ENCODE data around the gene ITPR2. TPM values are rescaled to one million over a fixed set of nuclear protein-coding genes. Genes with fewer than 3 reads are reported as not detected.

Gene ITPR2
- total RNA-seq, 1 experiment from 2014 or later, result 41.6 TPM

- no peaks in the 10 kb centered on the region for H3K27me3 Mint-ChIP-seq (ENCODE audit: insufficient read depth, unreplicated experiment)
- peaks cover 17% of the 10 kb centered on the region for H3K9me3 Mint-ChIP-seq (ENCODE audit: unreplicated experiment)
- TF ChIP-seq CTCF (IDR thresholded peaks at IDR 0.05; ENCODE audit: insufficient read depth in 1 of 2, low read depth in 1 of 2, low read length in 1 of 2, severe bottlenecking in 1 of 2, unreplicated experiment in 1 of 2), result no peak
- no peak overlapping the region for H3K27ac Mint-ChIP-seq (ENCODE audit: unreplicated experiment)
- BruUV-seq (replicated peaks), result no TSS peak
- intact Hi-C loops (cut with micrococcal nuclease; ENCODE audit: unreplicated experiment), result no loop called here
- no peak for DNase-seq
- H3K36me3 Mint-ChIP-seq (ENCODE audit: insufficient read depth, unreplicated experiment), result no peaks in the 10 kb centered on the region
- ChIA-PET CTCF (no interaction called here), POLR2A (no interaction called here)
- H3K4me1 ChIP-seq, result peaks cover 15% of the 10 kb centered on the region
- H3K27me3 ChIP-seq (replicated peaks; ENCODE audit: control insufficient read depth, insufficient read depth, low read length), result no peaks in the 10 kb centered on the region
- H3K9me3 ChIP-seq, result peaks cover 8% of the 10 kb centered on the region; the same call in 1 of the 2 replicates
- no peak overlapping the region for H3K4me3 Mint-ChIP-seq (ENCODE audit: unreplicated experiment)
- H3K4me1 Mint-ChIP-seq (ENCODE audit: low read depth, unreplicated experiment), result peaks cover 17% of the 10 kb centered on the region
- H3K36me3 ChIP-seq (ENCODE audit: control insufficient read depth, insufficient read depth, low read length), result no peaks in the 10 kb centered on the region
- H3K4me3 ChIP-seq (ENCODE audit: low read depth, low read length), result no peak overlapping the region
Measured at GRCh38 chr12:26740991-26741390, 92.0 kb downstream of the ITPR2 start.

- no peaks in the 10 kb centered on the region for H3K36me3 Mint-ChIP-seq (ENCODE audit: insufficient read depth, unreplicated experiment)
- no peak overlapping the region for H3K27ac Mint-ChIP-seq (ENCODE audit: unreplicated experiment)
- peaks cover 17% of the 10 kb centered on the region for H3K4me1 Mint-ChIP-seq (ENCODE audit: low read depth, unreplicated experiment)
- Histone ChIP-seq H3K9me3 (peaks cover 8% of the 10 kb centered on the region; the same call in 1 of the 2 replicates), H3K36me3 (ENCODE audit: control insufficient read depth, insufficient read depth, low read length) (no peaks in the 10 kb centered on the region), H3K27me3 (replicated peaks; ENCODE audit: control insufficient read depth, insufficient read depth, low read length) (no peaks in the 10 kb centered on the region), H3K4me3 (ENCODE audit: low read depth, low read length) (no peak overlapping the region), H3K4me1 (peaks cover 9% of the 10 kb centered on the region)
- no TSS peak for BruUV-seq (replicated peaks)
- no peak for DNase-seq
- ChIA-PET CTCF (no interaction called here), POLR2A (no interaction called here)
- H3K4me3 Mint-ChIP-seq (ENCODE audit: unreplicated experiment), result no peak overlapping the region
- peaks cover 17% of the 10 kb centered on the region for H3K9me3 Mint-ChIP-seq (ENCODE audit: unreplicated experiment)
- H3K27me3 Mint-ChIP-seq (ENCODE audit: insufficient read depth, unreplicated experiment), result no peaks in the 10 kb centered on the region
- intact Hi-C loops (cut with micrococcal nuclease; ENCODE audit: unreplicated experiment), result no loop called here
- TF ChIP-seq CTCF (IDR thresholded peaks at IDR 0.05; ENCODE audit: insufficient read depth in 1 of 2, low read depth in 1 of 2, low read length in 1 of 2, severe bottlenecking in 1 of 2, unreplicated experiment in 1 of 2), result no peak
Measured at GRCh38 chr12:26740348-26740747, 92.6 kb downstream of the ITPR2 start.

- Histone ChIP-seq H3K4me3 (ENCODE audit: low read depth, low read length) (no peak overlapping the region), H3K36me3 (ENCODE audit: control insufficient read depth, insufficient read depth, low read length) (no peaks in the 10 kb centered on the region), H3K4me1 (no peaks in the 10 kb centered on the region), H3K9me3 (peaks cover 11% of the 10 kb centered on the region; the same call in 1 of the 2 replicates), H3K27me3 (replicated peaks; ENCODE audit: control insufficient read depth, insufficient read depth, low read length) (no peaks in the 10 kb centered on the region)
- Mint-ChIP-seq H3K9me3 (ENCODE audit: unreplicated experiment) (peaks cover 17% of the 10 kb centered on the region), H3K36me3 (ENCODE audit: insufficient read depth, unreplicated experiment) (no peaks in the 10 kb centered on the region), H3K27me3 (ENCODE audit: insufficient read depth, unreplicated experiment) (no peaks in the 10 kb centered on the region), H3K4me3 (ENCODE audit: unreplicated experiment) (no peak overlapping the region), H3K27ac (ENCODE audit: unreplicated experiment) (no peak overlapping the region), H3K4me1 (ENCODE audit: low read depth, unreplicated experiment) (peaks cover 6% of the 10 kb centered on the region)
- intact Hi-C loops (cut with micrococcal nuclease; ENCODE audit: unreplicated experiment), result no loop called here
- CTCF ChIA-PET, result interaction anchor here (0.6 kb wide), 1 partner anchor 148 kb away, joined by 4 read pairs; no protein-coding TSS in a partner anchor
- no peak for TF ChIP-seq CTCF (IDR thresholded peaks at IDR 0.05; ENCODE audit: insufficient read depth in 1 of 2, low read depth in 1 of 2, low read length in 1 of 2, severe bottlenecking in 1 of 2, unreplicated experiment in 1 of 2)
- BruUV-seq (replicated peaks), result no TSS peak
- no peak for DNase-seq
- POLR2A ChIA-PET, result no interaction called here
Measured at GRCh38 chr12:26737487-26738030, 95.4 kb downstream of the ITPR2 start.

Data from Caco-2 (cell line).